ENCODE data around the gene CAPRIN1.

- no peak for TF ChIP-seq CTCF (IDR thresholded peaks at IDR 0.05)
- no peak for TF ChIP-seq POLR2A (IDR thresholded peaks at IDR 0.05)
Observed at GRCh38 chr11:34053161-34053686, 1.7 kb downstream of the CAPRIN1 start.
